IPS DF 4.7 (cell line): Measurements from ENCODE around the gene PIN1.
"Not testable (repeated sequence)": the region's sequence is repeated elsewhere in the genome, so short reads cannot be mapped to it uniquely, and the experiment has no call there.

Experiments
- DNase-seq: peaks from one replicate; pipeline ENCODE4 v3.0.0-alpha.2; 2013; ENCODE audit warnings: low spot score; ENCODE audit errors: extremely low read depth

Gene PIN1

GRCh38 chr19:9834726-9835506, at the start of gene PIN1:
TSS of gene PIN1 (plus strand) at chr19:9835318. CDS start at chr19:9835345, 27 bp downstream.
- no peak for DNase-seq

DNA sequence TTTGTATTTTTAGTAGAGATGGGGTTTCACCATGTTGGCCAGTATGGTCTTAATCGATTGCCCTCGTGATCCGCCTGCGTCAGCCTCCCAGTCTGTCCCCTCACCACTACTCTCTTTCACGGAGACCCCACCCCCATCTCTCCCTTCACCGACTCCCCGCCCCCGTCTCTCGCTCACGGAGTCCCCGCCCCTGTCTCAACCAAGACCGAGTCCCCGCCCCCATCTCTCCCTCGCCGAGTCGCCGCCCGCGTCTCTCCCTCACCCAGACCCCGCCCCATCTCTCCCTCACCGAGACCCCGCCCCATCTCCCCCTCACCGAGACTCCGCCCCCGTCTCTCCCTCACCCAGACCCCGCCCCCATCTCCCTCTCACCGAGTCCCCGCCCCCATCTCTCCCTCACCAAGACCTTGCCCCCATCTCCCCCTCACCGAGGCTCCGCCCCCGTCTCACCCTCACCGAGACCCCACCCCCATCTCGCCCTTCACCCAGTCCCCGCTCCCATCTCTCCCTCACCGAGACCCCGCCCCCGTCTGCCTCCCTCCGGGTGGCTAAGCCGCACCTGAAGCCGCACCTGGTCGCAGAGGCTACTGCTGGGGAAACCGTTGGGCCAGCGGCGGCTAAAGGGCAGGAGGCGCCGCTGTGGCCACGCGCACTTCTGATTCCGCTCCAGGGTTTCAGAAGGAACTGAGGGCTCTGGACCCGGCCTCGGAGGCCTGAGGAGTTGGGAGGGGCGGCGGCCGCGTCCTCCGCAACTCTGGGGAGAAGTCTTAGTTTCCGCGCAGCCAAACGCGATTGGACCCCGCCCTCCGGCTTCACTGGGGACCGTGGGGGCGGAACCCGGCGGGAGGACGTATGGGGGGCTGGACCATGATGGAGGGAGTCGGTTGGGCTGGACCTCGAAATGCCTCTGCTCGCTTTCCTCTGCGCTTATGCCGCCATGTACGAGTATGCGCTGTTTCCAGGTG, 49.5 kb upstream of the PIN1 start:
- DNase-seq, result peak; percentile 87

GRCh38 chr19:9786342-9786741, 48.8 kb upstream of the PIN1 start:
- DNase-seq, result no peak

- no peak for DNase-seq
Observed at GRCh38 chr19:9786819-9787218, 48.3 kb upstream of the PIN1 start.

DNA sequence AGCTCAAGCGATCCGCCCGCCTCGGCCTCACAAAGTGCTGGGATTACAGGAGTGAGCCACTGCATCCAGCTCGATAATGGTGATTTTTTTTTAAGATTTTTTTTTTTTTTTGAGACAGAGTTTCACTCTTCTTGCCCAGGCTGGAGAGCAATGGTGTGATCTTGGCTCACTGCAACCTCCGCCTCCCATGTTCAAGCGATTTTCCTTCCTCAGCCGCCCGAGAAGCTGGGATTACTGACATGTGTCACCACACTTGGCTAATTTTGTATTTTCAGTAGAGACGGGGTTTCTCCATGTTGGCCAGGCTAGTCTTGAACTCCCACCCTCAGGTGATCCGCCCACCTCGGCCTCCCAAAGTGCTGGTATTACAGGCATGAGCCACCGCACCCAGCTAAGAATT, 46.5 kb upstream of the PIN1 start:
- not testable (repeated sequence) for DNase-seq

GRCh38 chr19:9789066-9789465, 46.1 kb upstream of the PIN1 start:
- DNase-seq, result no peak

- DNase-seq, result not testable (repeated sequence)
Observed at GRCh38 chr19:9789579-9789978, 45.5 kb upstream of the PIN1 start.

GRCh38 chr19:9791073-9791367, 44.1 kb upstream of the PIN1 start:
- not testable (repeated sequence) for DNase-seq

DNA sequence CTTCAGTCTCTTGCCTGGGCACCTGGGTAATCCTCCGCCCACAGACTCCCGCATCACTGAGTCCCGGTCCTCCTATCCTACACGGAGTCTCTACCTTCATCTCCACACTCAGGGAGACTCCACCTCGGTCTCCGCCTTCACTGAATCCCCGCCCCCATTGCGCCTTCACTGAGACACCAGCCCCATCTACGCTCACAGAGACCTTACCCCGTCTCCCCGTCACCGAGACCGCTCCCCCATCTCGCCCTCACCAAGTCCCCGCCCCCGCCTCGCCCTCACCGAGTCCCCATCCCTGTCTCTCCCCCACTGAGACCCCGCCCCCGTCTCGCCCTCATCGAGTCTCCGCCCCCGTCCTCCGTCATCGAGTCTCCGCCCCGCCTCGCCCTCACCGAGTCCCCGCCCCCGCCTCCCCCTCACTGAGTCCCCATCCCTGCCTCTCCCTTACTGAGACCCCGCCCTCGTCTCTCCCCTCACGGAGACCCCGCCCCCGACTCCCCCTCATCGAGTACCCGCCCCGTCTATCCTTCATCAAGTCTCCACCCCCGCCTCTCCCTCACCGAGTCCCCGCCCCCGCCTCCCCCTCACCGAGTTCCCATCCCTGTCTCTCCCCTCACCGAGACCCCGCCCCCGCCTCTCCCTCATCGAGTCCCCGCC, 43.4 kb upstream of the PIN1 start:
- peak; percentile 64 for DNase-seq

GRCh38 chr19:9792206-9793070, 42.7 kb upstream of the PIN1 start:
- DNase-seq, result peak; percentile 71

- DNase-seq, result no peak
Observed at GRCh38 chr19:9793071-9793591, 42.0 kb upstream of the PIN1 start.

DNA sequence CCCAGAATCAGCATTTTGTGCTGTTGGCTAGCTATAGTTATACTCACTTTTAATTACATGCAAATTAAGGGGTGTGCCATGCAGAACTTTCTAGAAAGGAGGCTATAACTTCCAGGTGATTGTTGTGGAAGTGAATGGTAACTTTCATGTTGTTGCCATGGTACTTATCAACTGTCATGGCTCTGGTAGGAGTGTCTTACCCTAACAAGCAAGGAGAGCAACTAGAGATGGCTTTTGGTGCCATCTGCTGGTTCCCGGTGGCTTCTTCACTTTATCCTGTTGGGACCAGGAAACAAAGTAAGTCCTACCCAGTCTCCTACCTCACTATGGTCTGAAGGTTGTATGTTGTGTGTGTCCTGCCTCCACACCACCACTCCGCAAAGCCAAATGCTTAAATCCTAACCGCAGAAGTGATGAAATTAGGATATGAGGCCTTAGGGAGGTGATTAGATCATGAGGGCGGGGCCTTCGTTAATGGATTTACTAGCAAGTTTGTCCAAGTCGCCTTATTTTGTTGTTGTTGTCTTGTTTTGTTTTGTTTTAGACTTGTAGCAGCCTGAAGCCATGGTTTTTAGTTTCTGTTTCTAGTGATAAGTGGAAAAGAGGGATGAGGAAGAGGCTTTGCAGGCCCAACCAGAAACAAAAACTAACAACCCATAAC, 38.9 kb upstream of the PIN1 start:
- DNase-seq, result peak; percentile 86

DNA sequence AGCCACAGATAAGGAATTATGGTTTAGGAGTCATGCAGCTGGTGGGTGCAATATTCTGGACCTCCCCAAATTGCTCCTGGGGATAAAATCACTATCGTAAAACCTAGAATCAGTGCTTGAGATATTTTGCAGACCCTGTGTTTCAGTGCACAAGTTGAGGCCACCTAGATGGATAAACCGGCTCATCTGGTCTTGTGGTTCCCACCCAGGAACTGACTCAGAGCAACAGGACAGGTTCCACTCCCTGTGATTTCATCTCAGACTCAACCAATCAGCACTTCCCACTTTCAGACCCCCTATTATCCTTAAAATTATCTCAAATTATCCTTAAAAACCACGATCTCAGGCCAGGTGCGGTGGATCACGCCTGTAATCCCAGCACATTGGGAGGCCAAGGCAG, 37.2 kb upstream of the PIN1 start:
- no peak for DNase-seq

- no peak for DNase-seq
Observed at GRCh38 chr19:9799162-9799561, 36.0 kb upstream of the PIN1 start.

DNA sequence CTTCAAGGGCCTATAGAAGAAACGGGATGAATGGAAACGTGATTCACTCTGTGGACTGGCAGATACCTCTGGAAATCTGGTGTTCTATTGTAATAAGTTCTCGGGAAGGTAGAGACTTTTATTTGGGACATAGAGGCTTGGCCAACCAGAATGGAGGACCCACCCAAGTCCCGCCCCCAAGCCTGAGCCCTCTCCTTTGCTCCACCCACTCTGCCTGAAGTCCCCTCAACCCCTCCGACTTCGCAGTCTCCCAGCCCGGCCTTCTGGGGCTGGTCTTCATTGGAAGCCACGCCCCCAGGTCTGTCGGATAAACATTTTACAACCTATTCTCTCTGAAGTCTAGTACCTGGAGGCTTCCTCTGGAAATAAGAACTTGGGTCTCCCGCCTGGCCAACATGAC, 33.1 kb upstream of the PIN1 start:
- no peak for DNase-seq

GRCh38 chr19:9806803-9807202, 28.3 kb upstream of the PIN1 start:
- no peak for DNase-seq

DNA sequence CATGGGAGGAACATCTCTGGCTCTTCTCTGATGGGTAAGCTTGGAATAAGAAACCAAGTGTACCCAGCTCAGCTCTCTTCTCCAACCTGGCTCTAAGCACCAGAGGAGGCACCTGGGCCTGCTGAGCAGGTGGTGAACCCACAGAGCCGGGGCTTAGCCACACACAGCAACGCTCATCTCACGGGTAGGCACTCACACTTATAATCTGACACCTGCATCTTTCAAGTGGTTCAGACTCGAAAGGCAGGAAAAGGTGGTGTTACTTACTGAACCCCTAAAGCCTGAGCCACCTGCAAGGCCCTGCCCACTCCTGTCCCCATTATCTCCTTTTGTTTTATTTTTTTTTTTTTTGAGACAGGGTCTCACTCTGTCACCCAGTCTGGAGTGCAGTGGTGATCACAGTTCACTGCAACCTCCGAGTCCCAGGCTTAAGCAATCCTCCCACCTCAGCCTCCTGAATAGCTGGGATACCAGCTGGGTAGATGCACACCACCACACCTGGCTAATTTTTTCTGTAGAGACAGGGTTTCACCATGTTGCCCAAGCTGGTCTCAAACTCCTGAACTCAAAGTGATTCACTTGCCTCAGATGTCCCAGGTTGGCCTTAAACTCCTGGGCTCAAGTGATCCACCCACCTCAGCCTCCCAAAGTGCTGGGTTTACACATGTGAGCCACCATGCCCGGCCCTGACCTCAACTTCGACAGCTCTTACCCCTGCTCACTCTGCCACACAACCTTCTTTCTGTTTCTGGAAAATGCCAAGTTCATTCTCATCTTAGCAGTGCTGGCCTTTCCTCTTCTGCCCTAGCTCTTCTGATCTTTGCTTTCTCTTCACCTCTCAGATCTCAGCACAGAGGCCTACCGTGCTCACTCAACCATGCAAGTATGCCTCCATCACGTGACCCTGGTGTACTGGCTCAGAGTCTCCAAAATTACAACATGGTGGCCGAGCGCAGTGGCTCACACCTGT, 26.0 kb upstream of the PIN1 start:
- DNase-seq, result no peak

DNA sequence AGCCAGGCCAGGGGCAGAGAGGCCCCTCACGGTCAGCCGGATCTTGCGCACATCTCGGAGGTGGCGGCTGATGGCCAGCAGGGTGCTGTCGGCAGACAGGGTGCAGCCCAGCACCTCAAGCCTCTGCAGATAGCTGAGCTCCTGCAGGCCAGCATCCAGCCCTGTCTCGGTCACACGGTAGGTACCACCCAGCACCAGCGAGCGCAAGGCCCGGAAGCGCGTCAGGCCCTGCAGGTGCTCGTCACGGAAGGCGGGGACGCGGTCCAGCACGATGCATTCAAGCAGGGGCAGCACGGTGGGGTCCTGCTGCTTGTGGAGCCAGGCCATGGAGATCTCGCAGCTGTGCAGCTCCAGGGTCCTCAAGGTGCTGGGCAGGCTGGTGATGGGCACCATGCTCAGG, 24.0 kb upstream of the PIN1 start:
- DNase-seq, result no peak

- no peak for DNase-seq
Observed at GRCh38 chr19:9818175-9818733, 16.9 kb upstream of the PIN1 start.
